NCI-H128 (cell line): ENCODE data around the gene CDH3.

ENCODE experiments used
- DNase-seq: peaks from one replicate; lab custom pipeline; 2025; ENCODE audit not compliant: unreplicated experiment; lab: John Stamatoyannopoulos, UW

Gene CDH3

DNA sequence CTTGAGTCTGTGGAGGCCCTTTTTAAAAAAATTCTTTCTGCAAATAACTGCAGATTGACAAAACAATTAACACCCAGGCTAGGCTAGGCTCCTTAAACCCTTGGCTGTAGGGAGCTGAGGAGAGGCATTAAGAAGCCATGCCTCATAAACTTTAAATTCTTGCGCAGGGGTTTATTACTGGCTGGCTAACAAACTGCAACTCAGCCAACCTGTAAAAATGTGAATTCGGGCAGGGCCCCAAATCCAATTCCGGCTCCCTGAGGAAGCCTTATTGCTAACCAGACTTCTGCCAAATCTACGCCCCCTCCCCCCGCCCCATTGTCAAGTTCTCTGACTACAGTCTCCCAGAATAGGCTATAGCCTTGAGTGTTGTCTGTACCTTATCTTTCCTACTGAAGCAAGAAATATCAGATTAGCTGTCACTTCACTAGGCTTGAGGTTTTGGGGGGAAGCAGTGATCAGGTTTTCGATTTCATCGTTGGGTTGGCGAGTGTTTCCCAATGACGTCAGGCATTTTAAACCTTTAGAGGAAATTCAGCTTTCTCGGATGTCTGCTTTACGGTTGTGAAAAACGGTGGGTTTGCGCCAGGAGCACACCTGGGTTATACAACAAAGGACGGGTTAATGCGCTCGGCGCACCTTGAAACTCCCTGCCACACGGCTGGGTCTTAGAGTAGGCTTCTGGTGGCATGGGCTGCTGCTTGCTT is 2.0 kb downstream of the CDH3 start:
- no peak for DNase-seq

DNA sequence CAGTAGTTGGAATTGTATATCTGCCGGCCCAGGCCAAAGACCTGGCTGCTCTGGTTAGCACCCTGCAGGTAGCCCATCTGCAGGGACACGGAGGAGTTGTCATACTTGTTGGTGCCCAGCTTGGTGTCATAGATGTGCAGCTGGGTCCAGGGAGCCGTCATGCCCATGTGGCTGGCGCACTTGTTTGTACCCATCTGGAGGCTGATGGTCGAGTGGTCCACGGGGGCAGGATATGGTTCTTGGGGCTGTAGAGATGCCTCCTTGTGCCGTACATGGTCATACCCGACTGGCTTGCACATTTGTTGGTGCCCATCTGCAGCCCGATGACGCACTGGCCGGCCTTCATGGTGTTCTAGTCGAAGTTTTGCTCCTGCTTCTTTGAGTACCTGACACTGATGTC is 6.0 kb downstream of the CDH3 start:
- no peak for DNase-seq

DNA sequence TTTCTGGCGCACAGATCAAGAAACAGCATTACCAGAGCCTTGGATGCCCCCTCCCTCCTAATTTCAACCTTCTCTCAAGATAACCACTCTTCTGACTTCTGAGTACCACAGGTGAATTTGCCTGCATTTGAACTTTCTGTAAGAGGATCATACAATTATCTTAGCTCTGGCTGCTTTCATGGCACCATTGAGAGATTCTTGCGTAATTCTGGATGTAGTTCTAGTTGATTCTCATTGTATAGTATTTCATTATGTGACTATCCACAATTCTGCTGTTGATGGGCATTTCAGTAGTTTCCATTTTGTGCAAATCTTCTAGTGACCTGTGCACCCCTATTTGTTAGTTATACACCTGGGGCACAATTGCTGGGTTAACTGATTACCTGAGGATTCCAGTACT is 7.5 kb downstream of the CDH3 start:
- DNase-seq: no peak

DNA sequence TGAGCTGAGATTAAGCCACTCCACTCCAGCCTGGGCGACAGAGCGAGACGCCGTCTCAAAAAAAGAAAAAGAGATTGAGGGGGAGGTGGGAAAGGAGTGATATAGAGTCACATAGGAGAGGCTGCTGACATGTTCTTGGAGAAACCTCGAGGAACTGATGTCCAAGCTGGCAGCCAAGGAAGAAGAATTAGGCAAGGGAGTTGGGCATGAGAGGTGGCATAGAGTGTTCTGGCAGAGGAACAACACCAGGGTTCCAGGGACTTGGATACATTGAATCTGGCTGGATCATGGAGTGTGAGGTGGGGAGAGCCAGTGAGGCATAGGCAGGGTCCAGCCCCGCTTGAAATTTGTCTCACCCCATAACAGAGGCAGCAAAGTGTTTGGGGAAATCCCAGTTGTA is 10.7 kb downstream of the CDH3 start:
- DNase-seq: no peak

DNA sequence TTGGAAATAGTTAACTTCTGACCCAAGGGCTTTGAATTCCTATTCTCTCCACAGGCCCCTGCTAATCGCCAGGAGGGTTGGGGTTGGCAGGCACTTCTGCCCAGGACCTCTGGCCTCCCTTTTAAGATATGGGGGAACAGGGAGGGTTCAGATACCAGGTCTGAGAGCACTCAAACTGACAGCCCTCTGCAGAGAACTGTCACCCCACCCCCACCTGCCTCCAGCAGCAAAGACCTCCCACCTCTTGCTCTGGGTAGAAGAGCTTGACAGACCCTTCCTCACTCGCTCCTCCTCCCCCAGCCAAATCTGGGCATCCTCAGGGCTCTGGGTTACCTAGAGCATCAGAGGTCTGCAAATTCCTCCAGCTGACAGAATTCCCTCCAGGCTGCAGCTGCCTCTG is 11.6 kb downstream of the CDH3 start:
- no peak for DNase-seq

DNA sequence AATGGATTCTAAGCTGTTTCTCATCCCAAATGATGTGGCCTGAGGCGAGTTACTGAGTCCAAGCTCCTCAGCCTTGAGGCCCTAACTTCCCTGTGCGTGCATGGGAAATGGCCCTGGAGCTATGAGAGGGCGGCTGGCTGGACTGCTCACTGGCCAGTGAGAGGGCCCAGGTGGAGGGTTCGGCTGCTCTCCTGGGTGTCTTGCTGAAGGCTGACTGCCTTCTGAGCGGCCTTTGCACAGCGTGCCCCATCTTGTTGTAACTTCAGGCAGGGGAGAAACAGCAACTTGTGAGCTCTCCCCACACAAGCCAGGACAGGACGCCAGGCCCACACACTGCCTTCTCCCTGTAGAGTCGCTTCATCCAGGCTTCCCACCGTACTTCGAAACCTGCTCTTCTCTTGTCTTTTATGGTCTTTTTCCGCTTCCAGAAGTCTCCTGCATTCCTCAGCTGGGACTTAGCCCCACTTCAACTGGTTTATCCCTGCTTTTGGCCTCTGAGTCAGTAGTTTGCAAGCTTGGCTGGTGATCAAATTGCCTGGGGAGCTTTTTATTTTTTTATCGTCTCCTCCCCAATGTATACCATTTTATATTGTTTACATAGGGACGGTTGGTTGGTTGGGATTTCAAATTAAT is 13.3 kb downstream of the CDH3 start:
- DNase-seq: no peak

DNA sequence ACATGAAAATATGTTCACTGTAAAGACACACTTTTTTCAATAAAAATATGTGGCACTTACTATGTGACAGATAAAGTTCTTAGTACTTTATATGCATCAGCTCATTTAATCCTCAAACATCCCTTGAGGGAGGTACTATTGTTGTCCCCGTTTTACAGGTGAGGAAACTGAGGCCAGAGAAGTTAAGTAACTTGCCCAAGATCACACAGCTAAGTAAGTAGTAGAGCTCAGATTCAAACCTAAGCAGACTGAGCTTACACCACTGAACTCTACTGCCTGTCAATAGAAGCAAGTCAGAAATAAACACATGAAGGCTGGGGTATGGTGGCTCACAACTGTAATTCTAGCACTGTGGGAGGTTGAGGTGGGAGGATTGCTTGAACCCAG is 13.9 kb downstream of the CDH3 start:
- DNase-seq: no peak

DNA sequence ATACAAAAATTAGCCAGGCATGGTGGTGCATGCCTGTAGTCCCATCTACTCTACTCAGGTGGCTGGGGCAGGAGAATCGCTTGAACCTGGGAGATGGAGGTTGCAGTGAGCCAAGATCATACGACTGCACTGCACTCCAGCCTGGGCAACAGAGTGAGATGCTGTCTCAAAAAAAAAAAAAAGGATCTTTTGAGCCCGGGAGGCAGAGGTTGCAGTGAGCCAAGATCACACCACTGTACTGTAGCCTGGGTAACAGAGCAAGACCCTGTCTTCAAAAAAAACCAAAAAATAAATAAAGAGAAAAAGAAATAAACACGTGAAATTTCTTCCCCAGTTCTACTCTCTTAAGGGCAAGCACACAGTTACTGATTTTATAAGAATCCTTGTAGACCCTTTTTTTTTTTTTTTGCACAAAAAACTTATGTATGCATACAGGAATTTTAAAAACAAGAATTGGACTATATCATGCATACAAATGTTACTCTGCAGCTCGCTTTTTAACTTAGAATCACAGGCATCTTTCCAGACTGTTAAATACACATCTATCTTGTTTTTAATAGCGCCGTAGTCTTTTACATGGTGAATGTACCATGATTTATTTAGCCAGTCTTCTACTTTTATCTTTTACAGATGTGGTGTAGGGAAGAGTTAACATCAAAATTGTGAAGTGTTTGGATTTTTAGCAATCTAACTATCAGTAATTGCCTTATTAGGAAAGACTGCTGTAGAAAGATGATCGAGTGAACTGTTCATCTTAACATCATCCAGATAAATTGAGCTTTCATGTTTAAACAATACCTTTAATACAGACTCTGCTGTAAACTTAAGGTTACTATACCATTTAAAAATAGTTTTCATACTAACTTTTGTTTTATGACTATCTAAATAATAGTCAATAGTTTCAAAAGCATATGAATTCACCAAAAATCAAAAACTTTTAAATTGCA is 14.6 kb downstream of the CDH3 start:
- no peak for DNase-seq

DNA sequence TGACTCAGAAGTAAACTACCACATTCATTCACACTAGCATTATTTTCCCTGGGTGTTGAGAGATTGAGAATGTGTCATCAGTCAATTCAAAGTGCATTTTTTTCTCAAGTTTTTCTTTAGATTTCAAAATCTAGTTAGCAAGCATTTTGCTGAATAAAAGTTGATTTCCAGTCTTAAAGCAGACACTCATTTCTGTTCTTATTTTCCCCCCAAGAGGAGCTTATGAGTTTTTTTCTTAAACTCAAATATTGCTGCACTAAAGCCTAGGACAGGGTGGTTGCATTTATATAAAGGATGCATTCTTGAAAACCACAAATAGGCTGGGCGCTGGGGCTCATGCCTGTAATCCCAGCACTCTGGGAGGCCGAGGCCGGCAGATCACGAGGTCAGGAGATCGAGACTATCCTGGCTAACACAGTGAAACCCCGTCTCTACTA is 15.3 kb downstream of the CDH3 start:
- no peak for DNase-seq

DNA sequence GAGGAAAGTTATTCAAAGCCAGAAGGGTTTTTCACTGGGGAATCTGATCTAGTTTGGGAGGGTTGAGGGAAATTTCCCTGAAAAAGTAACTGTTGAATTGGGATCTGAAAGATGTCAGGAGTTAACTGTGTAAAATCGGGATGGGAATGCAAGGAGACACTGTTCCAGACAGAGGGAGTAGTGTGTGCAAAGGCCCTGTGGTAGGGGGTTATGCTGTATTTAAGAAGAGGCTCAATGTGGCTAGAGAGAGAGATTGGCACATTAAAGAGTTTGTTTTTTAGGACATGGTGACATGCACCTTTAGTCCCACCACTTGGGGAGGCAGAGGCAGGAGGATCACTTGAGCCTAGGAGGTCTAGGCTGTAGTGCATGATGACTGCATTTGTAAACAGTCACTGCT is 16.9 kb downstream of the CDH3 start:
- no peak for DNase-seq

DNA sequence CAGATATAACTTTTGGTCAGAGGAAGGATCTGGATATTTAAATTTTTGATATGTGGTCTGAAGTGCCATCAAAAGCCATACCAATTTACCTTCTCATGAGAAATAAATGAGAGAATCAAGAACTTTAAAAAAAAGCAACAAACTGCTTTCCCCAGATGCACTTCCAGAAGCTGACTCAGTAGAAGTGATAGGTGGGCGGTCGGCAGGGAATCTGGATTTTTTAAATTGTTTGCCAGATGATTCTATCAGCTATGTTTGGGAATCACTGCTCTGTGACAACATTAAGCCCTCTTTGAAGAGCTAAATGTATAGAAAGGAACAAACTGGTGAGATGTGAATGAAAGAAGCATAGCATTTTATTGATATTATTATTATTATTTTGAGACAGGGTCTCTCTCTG is 19.2 kb downstream of the CDH3 start:
- no peak for DNase-seq

DNA sequence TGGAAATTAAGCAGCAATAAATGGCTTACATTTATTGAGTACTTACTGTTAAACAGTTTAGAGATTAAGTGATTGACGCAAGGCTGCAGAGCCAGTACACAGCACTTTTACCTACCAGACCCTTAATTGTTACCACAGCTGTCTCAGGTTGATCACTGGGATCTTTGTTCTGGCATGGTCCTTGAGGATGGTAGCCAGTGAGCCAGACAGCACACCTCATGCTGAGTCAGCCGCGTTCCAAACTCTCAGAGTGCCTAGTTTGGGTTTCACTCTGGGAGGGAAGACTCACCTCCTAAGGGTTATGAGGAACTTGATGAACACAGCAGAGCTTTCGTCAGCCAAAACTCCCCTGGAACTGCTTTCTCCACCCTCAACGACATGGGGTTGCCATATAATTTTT is 20.4 kb downstream of the CDH3 start:
- no peak for DNase-seq

DNA sequence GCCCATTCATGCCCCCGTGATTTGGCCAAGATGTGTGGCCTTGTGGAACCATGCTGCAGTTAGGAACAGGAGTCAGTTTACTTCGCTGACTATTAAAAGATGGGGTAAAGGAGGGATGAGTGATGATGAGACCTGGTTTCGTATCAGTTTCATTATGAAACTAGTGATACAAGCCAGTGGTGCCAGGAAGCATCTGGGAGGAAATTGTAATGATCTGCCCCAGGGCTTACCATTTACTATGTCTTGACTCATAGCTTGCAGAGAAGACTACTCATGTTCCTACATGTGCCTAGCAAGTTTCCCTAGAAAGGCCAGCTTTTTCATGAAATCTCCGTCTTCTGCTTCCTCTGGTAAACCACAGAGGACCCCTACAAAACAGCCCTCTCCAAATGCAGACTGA is 23.2 kb downstream of the CDH3 start:
- no peak for DNase-seq

DNA sequence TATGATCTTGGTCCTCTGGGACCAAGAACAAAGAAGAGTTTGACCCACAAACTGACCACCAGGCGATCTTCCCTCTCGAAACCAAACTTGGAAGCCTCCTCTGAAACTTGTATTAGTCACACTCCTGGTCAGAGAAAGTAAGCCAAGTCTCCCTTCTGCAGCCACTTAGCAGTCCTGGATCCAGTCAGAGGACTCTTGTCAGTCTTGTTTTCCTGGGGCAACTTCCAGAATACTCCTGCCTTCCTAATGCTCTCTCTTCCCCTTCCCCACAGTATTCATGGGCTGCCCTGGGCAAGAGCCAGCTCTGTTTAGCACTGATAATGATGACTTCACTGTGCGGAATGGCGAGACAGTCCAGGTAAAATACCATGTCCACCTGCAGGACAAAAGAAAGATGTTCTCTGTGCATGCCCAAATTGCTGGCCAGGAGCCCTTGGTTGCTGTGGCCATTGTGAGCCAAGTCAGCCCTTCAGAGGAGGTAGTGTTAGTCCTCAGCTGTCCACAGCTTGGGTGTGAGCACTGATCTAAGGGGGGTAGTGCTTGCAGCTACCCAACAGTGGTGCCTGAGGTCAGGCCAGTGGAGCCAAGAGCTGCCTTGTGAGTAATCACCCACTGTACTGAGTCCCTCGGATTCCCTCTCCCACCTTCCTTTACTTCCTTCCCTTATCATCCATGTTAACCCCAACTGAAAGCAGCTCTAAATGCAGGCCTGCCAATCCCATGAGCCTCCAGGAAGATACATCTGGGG is 31.2 kb downstream of the CDH3 start:
- DNase-seq: no peak

DNA sequence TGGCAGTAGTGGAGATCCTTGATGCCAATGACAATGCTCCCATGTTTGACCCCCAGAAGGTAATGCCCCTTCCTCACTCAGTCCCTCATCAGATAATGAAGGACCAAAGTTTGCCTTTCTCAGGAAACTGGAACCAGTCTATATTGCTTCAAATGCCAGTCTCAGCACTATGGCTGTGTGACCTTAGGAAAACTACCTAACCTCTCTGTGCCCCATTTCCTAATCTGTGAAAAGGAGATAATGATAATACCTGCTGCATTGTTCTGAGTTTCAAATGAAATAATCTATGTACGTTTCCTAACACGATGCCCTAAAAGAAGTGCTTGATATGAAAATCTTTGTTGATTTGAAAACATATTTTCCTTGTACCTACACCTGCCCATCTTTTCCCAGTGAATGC is 35.9 kb downstream of the CDH3 start:
- DNase-seq: no peak

DNA sequence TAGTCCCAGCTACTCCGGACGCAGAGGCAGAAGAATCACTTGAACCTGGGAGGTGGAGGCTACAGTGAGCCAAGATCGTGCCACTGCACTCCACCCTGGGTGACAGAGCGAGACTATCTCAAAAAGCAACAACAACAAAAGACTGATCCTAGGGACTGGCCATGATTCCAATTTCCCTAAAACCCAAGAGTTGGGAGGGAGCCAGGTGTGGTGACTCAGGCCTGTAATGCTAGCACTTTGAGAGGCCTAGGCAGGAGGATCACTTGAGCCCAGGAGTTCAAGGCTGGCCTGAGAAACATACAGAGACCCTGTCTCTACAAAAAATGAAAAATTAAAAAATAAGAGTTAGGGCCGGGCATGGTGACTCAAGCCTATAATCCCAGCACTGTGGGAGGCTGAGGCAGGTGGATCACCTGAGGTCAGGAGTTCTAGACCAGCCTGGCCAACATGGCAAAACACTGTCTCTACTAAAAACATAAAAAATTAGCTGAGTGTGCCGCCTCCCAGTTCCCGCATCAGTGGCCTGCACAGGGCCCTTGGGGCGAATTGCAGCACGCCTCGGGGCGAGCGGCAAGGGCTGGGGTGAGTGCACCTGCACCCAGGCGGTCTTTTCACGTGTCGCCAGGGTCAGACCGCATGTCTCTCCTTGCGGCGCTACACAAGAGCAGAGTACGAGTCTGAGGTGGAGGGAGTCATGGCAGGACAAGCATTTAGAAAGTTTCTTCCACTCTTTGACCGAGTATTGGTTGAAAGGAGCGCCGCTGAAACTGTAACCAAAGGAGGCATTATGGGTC is 40.8 kb downstream of the CDH3 start:
- no peak for DNase-seq

DNA sequence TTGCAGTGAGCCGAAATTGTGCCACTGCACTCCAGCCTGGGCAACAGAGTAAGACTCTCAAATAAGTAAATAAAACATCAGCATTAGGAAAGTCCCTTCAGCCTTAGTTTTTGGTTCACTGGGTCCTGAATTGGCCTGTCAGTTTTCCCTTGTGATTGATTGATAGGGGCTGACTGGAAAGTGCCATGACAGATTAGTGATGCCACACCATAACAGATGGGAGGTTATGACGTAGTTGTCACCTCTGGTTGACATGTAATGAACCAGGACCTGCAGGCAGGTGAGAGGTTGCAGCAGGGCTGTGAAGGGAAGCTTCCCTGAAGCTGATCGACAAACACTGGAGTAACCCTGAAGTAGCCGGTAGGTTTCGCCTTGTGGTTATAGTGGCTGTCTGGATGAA is 41.8 kb downstream of the CDH3 start:
- no peak for DNase-seq

DNA sequence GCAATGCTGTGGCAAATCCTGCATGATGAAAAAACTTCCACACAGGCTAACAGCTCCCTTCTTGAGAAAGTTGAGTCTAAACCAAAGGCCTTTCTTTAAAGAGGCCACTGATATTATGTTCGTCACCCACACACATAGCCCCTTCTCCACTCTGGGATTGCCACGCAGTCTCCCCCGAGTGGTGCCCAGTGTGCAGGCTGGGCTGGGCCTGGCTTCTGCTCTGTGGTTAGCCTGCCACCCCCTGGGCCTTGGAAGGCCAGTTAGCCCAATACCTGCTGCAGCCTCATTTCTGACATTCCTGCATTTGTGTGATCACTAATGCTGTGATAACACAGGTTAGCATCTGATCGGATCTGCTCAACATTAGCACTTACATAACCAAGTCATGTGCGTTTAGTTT is 44.8 kb downstream of the CDH3 start:
- DNase-seq: no peak

DNA sequence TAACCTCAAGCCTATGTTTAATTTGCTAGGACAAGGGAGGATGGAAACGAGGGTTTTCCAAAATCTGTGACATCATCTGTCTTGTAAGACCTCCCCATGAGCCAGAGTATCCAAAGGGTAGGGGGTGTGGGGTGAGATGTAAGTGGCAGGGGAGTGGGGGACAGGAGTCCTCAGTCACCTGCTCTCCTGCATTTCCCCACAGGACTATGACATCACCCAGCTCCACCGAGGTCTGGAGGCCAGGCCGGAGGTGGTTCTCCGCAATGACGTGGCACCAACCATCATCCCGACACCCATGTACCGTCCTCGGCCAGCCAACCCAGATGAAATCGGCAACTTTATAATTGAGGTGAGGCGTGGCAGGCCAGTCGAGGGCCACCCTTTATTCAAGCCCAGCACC is 50.5 kb downstream of the CDH3 start:
- DNase-seq: no peak

DNA sequence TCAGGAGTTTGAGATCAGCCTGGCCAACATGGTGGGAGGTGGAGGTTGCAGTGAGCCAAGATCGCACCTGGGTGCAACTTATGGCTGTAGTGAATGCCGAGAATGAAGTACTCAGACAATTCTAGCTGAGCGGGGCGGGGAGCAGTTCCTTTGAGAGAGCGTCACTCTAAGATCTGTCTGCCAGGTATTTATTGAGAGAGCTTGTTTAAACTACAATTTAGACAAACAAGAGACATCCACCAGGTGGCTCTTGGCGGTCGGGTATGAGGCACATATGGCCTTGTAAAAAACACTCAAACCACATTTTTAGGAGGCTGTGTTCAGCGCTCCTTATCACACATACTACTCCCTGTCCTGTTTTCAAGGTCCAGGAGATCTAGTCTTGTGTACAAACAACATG is 51.4 kb downstream of the CDH3 start:
- DNase-seq: no peak

DNA sequence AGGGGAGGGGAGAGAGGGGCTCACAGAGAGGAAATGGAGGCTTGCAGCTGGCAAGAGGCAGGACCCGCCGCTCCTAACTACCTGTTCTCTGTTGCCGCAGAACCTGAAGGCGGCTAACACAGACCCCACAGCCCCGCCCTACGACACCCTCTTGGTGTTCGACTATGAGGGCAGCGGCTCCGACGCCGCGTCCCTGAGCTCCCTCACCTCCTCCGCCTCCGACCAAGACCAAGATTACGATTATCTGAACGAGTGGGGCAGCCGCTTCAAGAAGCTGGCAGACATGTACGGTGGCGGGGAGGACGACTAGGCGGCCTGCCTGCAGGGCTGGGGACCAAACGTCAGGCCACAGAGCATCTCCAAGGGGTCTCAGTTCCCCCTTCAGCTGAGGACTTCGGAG is 53.0 kb downstream of the CDH3 start:
- DNase-seq: no peak
